Caco-2 (cell line): ENCODE measurements around the gene ANAPC2. TPM values are rescaled to one million over a fixed set of nuclear protein-coding genes. Genes with fewer than 3 reads are reported as not detected.

Source experiments
- BruUV-seq: library from RNA; stranded (reverse); fragments of 400-500 nt; replicated peaks from 2 replicates; lab custom pipeline; 2021; lab: Mats Ljungman, UMichigan
- CTCF ChIA-PET: fragments of 300-600 bp; sonication (Branson Sonifier 250); formaldehyde crosslinking; loops from one replicate; lab custom pipeline; 2022; ENCODE audit warnings: antibody characterized with exemption; lab: Charles Lee
- POLR2A ChIA-PET: fragments of 300-600 bp; sonication (Branson Sonifier 250); formaldehyde crosslinking; loops from one replicate; lab custom pipeline; 2022; ENCODE audit warnings: antibody characterized with exemption; lab: Charles Lee
- DNase-seq, 2 experiments: peaks; one replicate each; pipeline versions ENCODE4 v3.0.0 to v3.0.0-alpha.2; 2020 to 2022
- H3K27me3 ChIP-seq: replicated peaks from 2 replicates; pipeline ENCODE4 v1.6.0; 2011; ENCODE audit warnings: low read length; ENCODE audit not compliant: control insufficient read depth, insufficient read depth
- H3K36me3 ChIP-seq: 2 replicates; pipeline ENCODE4 v1.5.1; 2011; ENCODE audit warnings: low read length; ENCODE audit not compliant: control insufficient read depth, insufficient read depth
- H3K4me1 ChIP-seq: fragments of 250-450 bp; sonication (Bioruptor Pico); 2 replicates; pipeline ENCODE4 v1.5.1; 2020; ENCODE audit warnings: mild to moderate bottlenecking
- H3K4me3 ChIP-seq: 2 replicates; pipeline ENCODE4 v1.5.1; 2011; ENCODE audit warnings: low read depth, mild to moderate bottlenecking, control low read depth, low read length
- H3K9me3 ChIP-seq: fragments of 250-450 bp; sonication (Bioruptor Pico); 2 replicates; pipeline ENCODE4 v1.5.1; 2020; ENCODE audit warnings: mild to moderate bottlenecking, moderate library complexity
- H3K27ac Mint-ChIP-seq: one replicate; pipeline ENCODE4 v1.8.0; 2022; ENCODE audit warnings: mixed read lengths; ENCODE audit not compliant: unreplicated experiment
- H3K27me3 Mint-ChIP-seq: one replicate; pipeline ENCODE4 v1.8.0; 2022; ENCODE audit warnings: mixed read lengths; ENCODE audit not compliant: insufficient read depth, unreplicated experiment
- H3K36me3 Mint-ChIP-seq: one replicate; pipeline ENCODE4 v1.8.0; 2022; ENCODE audit warnings: mild to moderate bottlenecking, mixed read lengths; ENCODE audit not compliant: insufficient read depth, unreplicated experiment
- H3K4me1 Mint-ChIP-seq: one replicate; pipeline ENCODE4 v1.8.0; 2022; ENCODE audit warnings: low read depth, mixed read lengths; ENCODE audit not compliant: unreplicated experiment
- H3K4me3 Mint-ChIP-seq: one replicate; pipeline ENCODE4 v1.8.0; 2022; ENCODE audit warnings: mild to moderate bottlenecking, moderate library complexity, mixed read lengths; ENCODE audit not compliant: unreplicated experiment
- H3K9me3 Mint-ChIP-seq: one replicate; pipeline ENCODE4 v1.8.0; 2022; ENCODE audit warnings: mixed read lengths; ENCODE audit not compliant: unreplicated experiment
- CTCF ChIP-seq, 2 experiments: fragments of 200-600 bp in 1 of 2; IDR thresholded peaks; 1 replicate in 1 of 2; 2 replicates in 1 of 2; pipeline versions ENCODE4 v1.5.1 to v1.8.0; 2011 to 2022; ENCODE audit warnings: antibody characterized with exemption in 1 of 2, control low read depth in 1 of 2, inconsistent platforms in 1 of 2, low read depth in 1 of 2, low read length in 1 of 2, mild to moderate bottlenecking in 1 of 2, moderate library complexity in 1 of 2; ENCODE audit not compliant: insufficient read depth in 1 of 2, severe bottlenecking in 1 of 2, unreplicated experiment in 1 of 2
- intact Hi-C: fragments of 100-400 bp; cut with micrococcal nuclease; formaldehyde crosslinking; loops from one replicate; pipeline ENCODE4 v1.10.0; 2022; ENCODE audit not compliant: unreplicated experiment
- total RNA-seq: library from RNA; stranded (reverse); gene quantifications from 2 replicates; pipeline ENCODE4 v1.2.3, GENCODE V29; 2022

Gene ANAPC2
- total RNA-seq, 1 experiment from 2014 or later, result 67.5 TPM

- Mint-ChIP-seq H3K4me1 (peaks cover 13% of the 10 kb centered on the region), H3K36me3 (peaks cover 11% of the 10 kb centered on the region), H3K9me3 (no peaks in the 10 kb centered on the region), H3K27me3 (no peaks in the 10 kb centered on the region), H3K4me3 (no peak within 1 kb of the TSS), H3K27ac (peak within 1 kb of the TSS; percentile 64)
- TF ChIP-seq CTCF (IDR thresholded peaks at IDR 0.05; ENCODE audit: insufficient read depth in 1 of 2, low read depth in 1 of 2, low read length in 1 of 2, severe bottlenecking in 1 of 2, unreplicated experiment in 1 of 2), result peak; percentile 79 to 90
- DNase-seq, result peak; percentile 87 to 88
- intact Hi-C loops, result loop anchor here (1.0 to 2.0 kb wide), 4 partner anchors 9 to 110 kb away; partner anchors contain the start of genes ANAPC2 and SSNA1
- POLR2A ChIA-PET, result interaction anchor here (0.6 to 1.0 kb wide), 3 partner anchors 9 to 67 kb away, joined by 3 to 6 read pairs (median 3); no protein-coding TSS in a partner anchor
- Histone ChIP-seq H3K4me1 (peaks cover 38% of the 10 kb centered on the region), H3K4me3 (no peak within 1 kb of the TSS), H3K9me3 (no peaks in the 10 kb centered on the region), H3K36me3 (no peaks in the 10 kb centered on the region), H3K27me3 (no peaks in the 10 kb centered on the region)
- CTCF ChIA-PET, result interaction anchor here (0.6 to 2.4 kb wide), 13 partner anchors 9 to 181 kb away, joined by 3 to 20 read pairs (median 6); partner anchors contain the start of genes ANAPC2, LRRC26 and SSNA1
- no TSS peak for BruUV-seq
Observed at GRCh38 chr9:137227054-137227852, 38.9 kb upstream of the ANAPC2 start, which contains the start of gene RNF224. RNF224 (plus strand) TSS chr9:137227502; CDS start chr9:137228336, 834 bp downstream.

GRCh38 chr9:137226338-137227053 is 38.1 kb upstream of the ANAPC2 start:
- peaks cover 11% of the 10 kb centered on the region for H3K36me3 Mint-ChIP-seq
- no TSS peak for BruUV-seq
- no peak for TF ChIP-seq CTCF (IDR thresholded peaks at IDR 0.05; ENCODE audit: insufficient read depth in 1 of 2, low read depth in 1 of 2, low read length in 1 of 2, severe bottlenecking in 1 of 2, unreplicated experiment in 1 of 2)
- H3K4me1 ChIP-seq, result peaks cover 38% of the 10 kb centered on the region
- peak overlapping the region; percentile 64 for H3K27ac Mint-ChIP-seq
- H3K4me1 Mint-ChIP-seq, result peaks cover 13% of the 10 kb centered on the region
- no peak overlapping the region for H3K4me3 Mint-ChIP-seq
- H3K36me3 ChIP-seq, result no peaks in the 10 kb centered on the region
- H3K27me3 ChIP-seq, result no peaks in the 10 kb centered on the region
- CTCF ChIA-PET, result interaction anchor here (1.3 to 2.4 kb wide), 8 partner anchors 10 to 64 kb away, joined by 3 to 20 read pairs (median 6); partner anchors contain the start of genes ANAPC2, LRRC26, SSNA1 and TPRN
- no peaks in the 10 kb centered on the region for H3K27me3 Mint-ChIP-seq
- no peaks in the 10 kb centered on the region for H3K9me3 ChIP-seq
- H3K9me3 Mint-ChIP-seq, result no peaks in the 10 kb centered on the region
- intact Hi-C loops, result loop anchor here (1.0 to 2.0 kb wide), 4 partner anchors 10 to 110 kb away; partner anchors contain the start of genes ANAPC2 and SSNA1
- POLR2A ChIA-PET, result interaction anchor here (0.8 kb wide), 1 partner anchor 37 kb away, joined by 3 read pairs; no protein-coding TSS in a partner anchor
- no peak overlapping the region for H3K4me3 ChIP-seq
- no peak for DNase-seq
